Activated CD8-positive, alpha-beta memory T cell treated with anti-CD3 and anti-CD28 coated beads for 24 hours (primary cell): ENCODE results near the gene F10.
"Not testable (repeated sequence)": the region's sequence is repeated elsewhere in the genome, so short reads cannot be mapped to it uniquely, and the experiment has no call there.

Experiments used
- DNase-seq: peaks from one replicate; pipeline ENCODE4 v3.0.0-alpha.2; 2020

Gene F10

GRCh38 chr13:113102727-113103126, 19.9 kb upstream of the F10 start:
- DNase-seq: no peak

- DNase-seq: no peak
These were observed 19.0 kb upstream of the F10 start for GRCh38 chr13:113103646-113104045.

- no peak for DNase-seq
These were observed 17.3 kb upstream of the F10 start, which contains the start of gene F7 for GRCh38 chr13:113105032-113105920. TSS of gene F7 (plus strand) at chr13:113105791. CDS start at chr13:113105842, 51 bp downstream.

GRCh38 chr13:113105921-113106452, 16.6 kb upstream of the F10 start:
- DNase-seq: no peak

- DNase-seq: no peak
These were observed 15.8 kb upstream of the F10 start for GRCh38 chr13:113106711-113107351.

- not testable (repeated sequence) for DNase-seq
These were observed 14.1 kb upstream of the F10 start for GRCh38 chr13:113108521-113108920.

GRCh38 chr13:113109151-113110047, 13.2 kb upstream of the F10 start:
- peak; percentile 67 for DNase-seq

- DNase-seq: peak; percentile 81
These were observed 12.3 kb upstream of the F10 start for GRCh38 chr13:113110048-113110851.

- peak; percentile 70 for DNase-seq
These were observed 11.7 kb upstream of the F10 start for GRCh38 chr13:113110852-113111315.

- DNase-seq: not testable (repeated sequence)
These were observed 10.8 kb upstream of the F10 start for GRCh38 chr13:113111821-113112220.

- not testable (repeated sequence) for DNase-seq
These were observed 10.1 kb upstream of the F10 start for GRCh38 chr13:113112475-113112874.

GRCh38 chr13:113112893-113113845, 9.4 kb upstream of the F10 start:
- DNase-seq: no peak

- no peak for DNase-seq
These were observed 8.7 kb upstream of the F10 start for GRCh38 chr13:113113846-113114271.

- DNase-seq: no peak
These were observed 7.9 kb upstream of the F10 start for GRCh38 chr13:113114511-113115362.

GRCh38 chr13:113115363-113116205, 7.0 kb upstream of the F10 start:
- DNase-seq: no peak

- no peak for DNase-seq
These were observed 6.3 kb upstream of the F10 start for GRCh38 chr13:113116206-113116800.

- no peak for DNase-seq
These were observed 5.7 kb upstream of the F10 start for GRCh38 chr13:113116871-113117271.

- DNase-seq: no peak
These were observed 5.2 kb upstream of the F10 start for GRCh38 chr13:113117335-113117872.
